Measurements from ENCODE around the gene MRPS31. TPM values are rescaled to one million over a fixed set of nuclear protein-coding genes. Genes with fewer than 3 reads are reported as not detected.
A peak's percentile ranks its signal among the peaks of the same experiment; 100 is the strongest.

The MRPS31 gene
- total and polyA plus RNA-seq, 3 donors from 2014 or later, result 22.3 to 31.0 (median 27.7) TPM

DNA sequence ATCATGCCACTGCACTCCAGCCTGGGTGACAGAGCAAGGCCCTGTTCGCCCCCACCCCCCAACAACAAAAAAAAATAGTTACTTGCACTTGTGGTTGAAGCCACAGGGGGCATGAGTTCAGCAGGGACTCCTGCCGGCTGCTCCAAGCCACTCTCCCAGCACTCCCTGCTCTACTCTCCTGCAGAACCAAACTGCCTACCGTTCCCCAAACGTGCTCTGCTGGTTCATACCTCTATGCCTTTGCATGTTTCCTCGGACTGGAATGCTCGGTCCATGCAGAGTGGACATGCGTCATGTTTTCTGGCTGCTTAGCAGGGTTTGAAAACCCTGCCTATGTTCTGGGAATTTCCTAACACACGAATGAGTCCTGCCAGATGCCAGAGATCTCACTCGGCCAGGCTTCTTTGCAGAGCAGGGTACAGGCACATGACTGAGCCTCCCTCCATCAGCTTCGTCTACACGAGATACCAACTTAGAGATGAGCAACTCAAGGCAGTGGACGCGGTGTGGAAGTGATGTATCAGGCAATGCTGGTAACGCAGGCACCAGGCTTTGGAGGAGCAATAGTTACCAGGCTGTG lies 9.9 kb upstream of the MRPS31 start:
- Histone ChIP-seq H3K9me3 (no peaks in the 10 kb centered on the region), H3K27ac (no peak overlapping the region), H3K4me1 (no peaks in the 10 kb centered on the region), H3K4me3 (no peak overlapping the region), H3K36me3 (ENCODE audit: low read depth, missing control alignments) (no peaks in the 10 kb centered on the region), H3K27me3 (no peaks in the 10 kb centered on the region)
- intact Hi-C loops (cut with DNase I; ENCODE audit: low total_unique reads), result no loop called here
- DNase-seq, result no peak
- WGBS, 2 donors, result 78 to 81% methylated on average over 14 of the region's 14 CpGs
- TF ChIP-seq POLR2A (IDR thresholded peaks at IDR 0.05) (no peak), CTCF (IDR thresholded peaks at IDR 0.05) (no peak)

GRCh38 chr13:40779796-40780285 lies 8.9 kb upstream of the MRPS31 start:
- no peak overlapping the region for H3K27ac ChIP-seq
- intact Hi-C loops (cut with DNase I; ENCODE audit: low total_unique reads), result no loop called here

DNA sequence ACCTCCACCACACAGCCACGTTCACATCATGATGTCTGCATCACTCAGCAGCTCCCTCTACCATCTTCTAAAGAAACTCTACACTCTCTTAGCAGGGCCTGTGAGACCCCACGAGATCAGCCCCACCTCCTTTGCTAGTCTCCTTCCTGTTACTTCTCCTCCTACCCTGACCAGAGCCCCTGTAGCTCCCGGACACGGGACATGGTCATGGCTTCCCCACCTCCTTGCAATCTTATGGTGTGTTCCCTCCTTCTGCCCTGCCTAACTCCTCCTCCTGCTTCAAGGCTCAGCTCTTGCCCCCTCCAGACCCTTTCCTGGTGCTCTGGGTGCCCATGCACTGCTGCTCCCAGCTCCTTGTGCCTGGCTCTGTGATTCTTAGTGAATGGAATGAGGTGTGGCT lies 8.1 kb upstream of the MRPS31 start:
- WGBS, 2 donors, result 45 to 50% methylated on average over 4 of the region's 4 CpGs
- H3K36me3 ChIP-seq (ENCODE audit: low read depth, missing control alignments), result no peaks in the 10 kb centered on the region
- no peaks in the 10 kb centered on the region for H3K9me3 ChIP-seq
- TF ChIP-seq POLR2A (IDR thresholded peaks at IDR 0.05) (no peak), CTCF (IDR thresholded peaks at IDR 0.05) (no peak)
- no peaks in the 10 kb centered on the region for H3K27me3 ChIP-seq
- H3K4me3 ChIP-seq, result no peak overlapping the region
- no peak for DNase-seq
- intact Hi-C loops (cut with DNase I; ENCODE audit: low total_unique reads), result no loop called here
- H3K27ac ChIP-seq, result no peak overlapping the region
- no peaks in the 10 kb centered on the region for H3K4me1 ChIP-seq

More at GRCh38 chr13:40779796-40780285, 8.9 kb upstream of the MRPS31 start:
- H3K9me3 ChIP-seq, result no peaks in the 10 kb centered on the region
- no peak for TF ChIP-seq CTCF (IDR thresholded peaks at IDR 0.05)
- no peaks in the 10 kb centered on the region for H3K4me1 ChIP-seq
- H3K36me3 ChIP-seq (ENCODE audit: low read depth, missing control alignments), result no peaks in the 10 kb centered on the region
- H3K27me3 ChIP-seq, result no peaks in the 10 kb centered on the region
- DNase-seq, result no peak
- WGBS, 2 donors, result 88 to 90% methylated on average over 5 of the region's 5 CpGs
- no peak overlapping the region for H3K4me3 ChIP-seq

DNA sequence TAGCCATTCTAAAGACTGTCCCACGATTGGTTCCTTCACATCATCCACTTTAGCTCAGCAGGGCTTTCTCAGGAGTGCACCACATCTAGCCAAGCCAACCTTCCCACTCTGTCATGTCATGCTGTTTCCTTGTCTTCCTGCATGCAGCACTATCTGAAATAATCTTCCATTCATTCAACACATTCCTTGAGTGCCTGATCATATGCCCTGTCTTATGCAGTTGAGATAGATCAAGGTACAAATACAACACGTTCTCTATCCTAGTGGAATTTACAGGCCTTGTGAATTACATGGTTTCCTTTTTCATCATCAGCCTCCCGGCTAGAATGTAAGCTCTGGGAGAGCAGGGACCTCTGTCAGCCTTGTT lies 6.8 kb upstream of the MRPS31 start:
- H3K4me3 ChIP-seq, result no peak overlapping the region
- H3K4me1 ChIP-seq, result no peaks in the 10 kb centered on the region
- H3K36me3 ChIP-seq (ENCODE audit: low read depth, missing control alignments), result no peaks in the 10 kb centered on the region
- TF ChIP-seq POLR2A (IDR thresholded peaks at IDR 0.05) (no peak), CTCF (IDR thresholded peaks at IDR 0.05) (no peak)
- no peaks in the 10 kb centered on the region for H3K27me3 ChIP-seq
- H3K9me3 ChIP-seq, result no peaks in the 10 kb centered on the region
- DNase-seq, result no peak
- no peak overlapping the region for H3K27ac ChIP-seq
- intact Hi-C loops (cut with DNase I; ENCODE audit: low total_unique reads), result no loop called here
- WGBS, 2 donors, result 55 to 60% methylated on average over 3 of the region's 3 CpGs

- Histone ChIP-seq H3K4me3 (no peak overlapping the region), H3K27me3 (no peaks in the 10 kb centered on the region)
- peak; percentile 66 to 77 (median 66) for TF ChIP-seq CTCF (IDR thresholded peaks at IDR 0.05)
- TF ChIP-seq POLR2A (IDR thresholded peaks at IDR 0.05), result no peak
These were observed 6.3 kb upstream of the MRPS31 start for GRCh38 chr13:40777166-40777808.

More at GRCh38 chr13:40777166-40777808, 6.3 kb upstream of the MRPS31 start:
- Histone ChIP-seq H3K4me1 (no peaks in the 10 kb centered on the region), H3K36me3 (ENCODE audit: low read depth, missing control alignments) (no peaks in the 10 kb centered on the region), H3K27ac (no peak overlapping the region), H3K9me3 (no peaks in the 10 kb centered on the region)
- WGBS, 2 donors, result 28 to 42% methylated on average over 7 of the region's 7 CpGs
- intact Hi-C loops (cut with DNase I; ENCODE audit: low total_unique reads), result no loop called here
- peak; percentile 53 for DNase-seq
